HG02884 (cell line): ENCODE measurements around the gene TNIK.

Source experiments
- ATAC-seq: cut with Tn5 transposase; IDR thresholded peaks from one replicate; pipeline ENCODE4 v1.9.1; 2021; ENCODE audit warnings: mild to moderate bottlenecking, moderate library complexity; ENCODE audit not compliant: unreplicated experiment

TNIK gene

DNA sequence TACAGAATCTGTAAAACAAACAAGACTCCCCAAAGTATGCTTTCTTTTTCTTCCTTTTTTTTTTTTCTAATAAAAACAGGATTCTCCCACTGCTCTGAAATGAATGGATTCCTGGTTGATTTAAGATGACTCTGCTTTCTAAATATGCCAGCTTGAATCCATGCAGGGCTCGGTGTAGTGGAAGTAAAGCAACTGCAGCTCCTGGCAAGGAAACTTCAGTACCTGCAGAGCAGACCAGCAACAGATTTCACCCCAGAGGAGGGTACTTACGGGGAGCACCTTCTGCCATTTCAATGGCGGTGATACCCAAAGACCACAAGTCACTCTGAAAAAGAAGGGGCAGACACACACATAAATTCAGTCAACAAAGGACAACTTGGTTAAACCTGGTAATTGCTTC, 283.1 kb downstream of the TNIK start:
- ATAC-seq, result no peak

- no peak for ATAC-seq
Observed at GRCh38 chr3:171176244-171176933, 283.8 kb downstream of the TNIK start.

DNA sequence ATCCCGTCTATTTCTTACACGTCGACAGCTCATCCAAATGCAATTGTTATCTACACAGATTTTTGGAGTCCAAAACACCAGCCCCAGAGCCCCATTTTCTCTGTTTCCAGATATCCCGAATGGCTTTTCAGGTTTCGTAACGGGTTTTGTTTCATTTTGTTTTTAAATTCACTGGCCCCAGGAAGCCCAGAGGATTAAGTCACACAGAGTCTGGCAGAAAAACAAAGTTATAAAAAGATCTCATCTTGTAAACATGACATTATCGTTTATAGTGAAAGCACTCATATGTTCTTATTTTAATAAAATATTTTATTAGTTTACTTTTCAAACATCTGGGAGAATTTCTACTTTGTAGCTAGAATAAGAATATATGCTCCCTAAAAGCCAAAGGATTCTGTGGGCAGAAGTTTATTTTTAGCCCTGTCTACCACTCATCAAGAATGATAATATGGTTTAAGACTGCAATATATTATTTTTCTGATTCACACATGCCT, 284.4 kb downstream of the TNIK start:
- ATAC-seq, result no peak

GRCh38 chr3:171173736-171174135, 286.5 kb downstream of the TNIK start:
- ATAC-seq, result no peak

GRCh38 chr3:171172070-171172469, 288.1 kb downstream of the TNIK start:
- no peak for ATAC-seq

DNA sequence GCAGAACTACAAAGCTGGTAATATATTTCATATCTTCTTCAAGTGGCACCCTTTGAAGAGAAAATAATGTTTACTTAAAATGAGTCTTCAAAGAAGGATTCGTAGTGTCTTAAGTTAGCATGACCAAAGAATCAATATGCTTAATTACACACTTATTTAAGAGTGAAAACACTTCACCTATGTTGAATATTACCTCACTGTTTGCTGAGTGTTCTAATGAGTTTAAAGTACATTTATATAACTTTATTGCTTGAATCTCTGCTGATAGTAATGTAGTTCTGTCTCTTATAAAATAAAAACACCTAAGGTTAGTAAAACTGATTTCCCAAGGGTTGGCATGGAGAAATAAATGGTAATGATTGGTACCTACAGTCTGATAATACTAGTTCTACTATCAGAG, 290.3 kb downstream of the TNIK start:
- no peak for ATAC-seq

DNA sequence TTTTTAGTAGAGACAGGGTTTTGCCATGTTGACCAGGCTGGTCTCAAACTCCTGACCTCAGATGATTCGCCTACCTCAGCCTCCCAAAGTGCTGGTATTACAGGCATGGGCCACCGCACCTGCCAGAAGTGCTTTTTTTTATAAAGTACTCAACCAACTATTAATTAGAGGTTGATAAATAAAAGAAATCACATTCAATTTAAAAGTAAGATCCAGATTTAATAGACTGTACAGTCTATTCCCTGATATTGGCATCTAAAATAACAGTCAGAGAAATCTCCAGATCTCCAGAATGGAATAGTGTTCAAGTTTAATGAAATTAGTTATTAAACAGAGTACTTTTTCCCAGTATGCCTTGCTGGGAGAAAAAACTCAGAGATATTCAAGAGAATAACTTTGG, 290.8 kb downstream of the TNIK start:
- ATAC-seq, result no peak

DNA sequence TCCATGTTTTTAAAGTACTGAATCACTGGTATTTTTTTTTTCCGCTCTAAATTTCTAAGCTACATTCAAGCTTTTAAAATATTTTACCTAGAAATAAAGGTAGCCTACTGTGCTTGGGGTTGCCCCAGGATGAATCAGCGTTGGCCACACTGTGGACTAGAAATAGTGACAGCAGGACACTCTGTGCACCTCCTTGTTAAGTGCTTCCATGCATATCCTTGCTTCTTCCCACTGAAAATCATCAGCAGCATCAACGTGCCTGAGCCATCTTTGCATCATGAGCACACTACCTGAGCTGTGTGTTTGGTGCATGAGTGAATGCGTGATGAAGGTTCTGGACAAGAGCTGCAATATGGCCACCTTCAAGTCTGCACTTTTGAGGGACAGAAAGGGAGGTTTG, 291.7 kb downstream of the TNIK start:
- no peak for ATAC-seq

DNA sequence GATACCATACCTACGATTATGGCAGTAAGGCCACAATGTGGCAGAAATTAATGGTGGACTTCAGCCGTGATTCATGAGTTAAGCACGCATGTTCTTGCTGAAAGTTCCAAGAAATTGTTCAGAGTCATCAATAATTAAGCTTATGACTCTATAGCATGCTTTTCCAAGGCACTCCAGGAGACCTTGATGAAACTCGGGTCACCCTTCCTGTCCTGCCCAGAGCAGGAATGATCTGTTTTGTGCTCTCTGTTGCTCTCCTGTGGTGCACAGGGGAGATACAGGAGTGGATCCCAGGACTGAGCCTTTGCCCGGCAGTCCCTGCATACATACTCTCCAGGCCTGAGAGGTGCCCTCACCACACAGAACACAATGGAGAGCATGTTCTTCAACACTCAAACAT, 292.1 kb downstream of the TNIK start:
- ATAC-seq, result no peak

DNA sequence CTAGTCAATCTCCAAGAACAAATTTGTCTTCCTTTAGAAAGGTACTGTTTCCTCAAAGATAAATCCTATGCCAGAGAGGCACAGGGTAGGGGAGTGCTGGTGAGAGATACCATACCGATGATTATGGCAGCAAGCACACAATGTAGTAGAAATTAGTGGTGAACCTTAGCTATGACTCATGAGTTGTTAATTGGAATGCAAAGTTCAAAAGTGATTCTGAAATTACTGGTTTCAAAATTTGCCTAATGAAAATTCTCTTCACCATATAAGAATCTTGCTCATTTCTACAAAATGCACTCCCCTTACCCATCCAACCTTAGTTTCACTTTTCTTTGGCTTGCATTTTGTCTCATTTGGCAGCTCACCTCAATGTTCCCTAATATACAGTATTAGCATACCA, 294.2 kb downstream of the TNIK start:
- no peak for ATAC-seq

GRCh38 chr3:171165499-171165921, 294.7 kb downstream of the TNIK start:
- no peak for ATAC-seq

DNA sequence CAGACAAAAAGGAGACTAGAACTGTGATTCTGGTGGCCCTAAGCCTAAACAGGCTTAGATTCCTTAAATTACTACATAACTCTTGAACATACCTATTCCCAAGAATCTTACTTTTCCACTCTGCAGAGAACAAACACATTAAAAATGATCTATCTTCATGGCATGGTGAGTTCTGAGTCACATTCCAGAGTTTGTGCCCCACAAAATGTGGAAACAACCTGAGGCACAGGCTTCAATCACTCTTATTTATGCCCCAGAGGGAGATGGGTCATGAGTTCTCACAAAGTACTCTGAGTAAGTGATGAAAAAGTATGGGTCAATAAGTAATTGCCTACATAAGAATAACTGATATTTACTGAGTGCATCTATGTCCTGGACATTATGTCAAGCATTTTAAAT, 296.1 kb downstream of the TNIK start:
- ATAC-seq, result no peak

DNA sequence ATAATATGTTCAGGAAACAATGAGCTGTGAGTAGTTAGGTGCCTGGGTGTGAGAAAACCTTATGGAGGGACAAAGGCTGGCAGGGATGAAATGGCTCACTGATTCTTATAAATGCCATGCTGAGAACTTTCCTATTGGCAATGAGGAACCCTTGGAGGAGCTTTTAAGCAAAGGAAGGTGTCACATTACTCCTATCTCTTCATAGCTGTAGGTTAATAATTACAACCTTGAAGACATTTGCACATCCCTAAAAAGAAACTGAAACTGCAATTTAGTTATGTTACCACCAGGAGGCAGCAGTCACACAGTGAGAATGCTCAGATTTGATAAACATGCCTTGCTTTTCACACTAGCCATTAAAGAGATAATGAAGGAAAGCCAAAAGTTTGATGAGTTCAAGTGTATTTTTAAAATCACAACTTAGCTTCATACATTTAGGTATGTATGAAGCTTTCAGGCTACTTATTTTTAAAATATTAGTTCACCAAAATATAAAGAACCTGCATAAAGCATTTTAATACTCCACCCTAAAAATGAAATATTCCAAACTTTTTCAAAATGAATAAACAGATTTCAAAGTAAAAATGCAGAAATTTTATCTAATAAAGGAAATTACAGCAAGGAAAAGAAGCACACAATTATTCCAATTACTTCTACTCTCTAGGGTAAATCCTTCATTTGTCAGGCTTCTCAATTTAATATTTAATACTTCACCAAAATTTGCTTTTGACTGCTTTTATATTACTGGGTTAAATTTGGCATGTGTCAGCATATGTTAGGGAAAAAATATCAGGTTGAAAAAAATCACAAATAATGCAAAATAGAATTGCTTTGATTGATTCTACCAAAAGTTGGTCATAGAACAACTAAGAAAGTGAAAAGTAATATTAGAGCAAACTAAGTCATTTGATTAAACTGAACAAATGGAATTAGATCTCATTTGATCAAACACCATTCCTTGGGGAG, 296.8 kb downstream of the TNIK start:
- no peak for ATAC-seq

GRCh38 chr3:171160325-171160724, 299.9 kb downstream of the TNIK start:
- no peak for ATAC-seq

DNA sequence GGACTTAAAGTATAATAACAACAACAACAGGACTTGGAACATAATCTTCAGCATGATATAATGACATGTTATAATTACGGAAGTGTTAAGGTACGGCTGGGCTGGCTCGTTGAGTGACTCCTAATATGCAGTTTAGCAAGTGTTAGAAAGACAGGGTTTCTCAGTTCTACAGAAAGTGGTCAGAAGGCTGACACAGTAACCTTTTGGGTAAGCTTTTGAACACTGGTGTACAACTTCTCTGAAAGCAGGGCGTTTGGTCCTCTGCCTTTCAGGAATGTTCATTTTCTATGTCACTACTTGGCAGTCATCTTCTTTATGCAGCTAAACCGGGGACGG, 300.4 kb downstream of the TNIK start:
- ATAC-seq, result no peak

DNA sequence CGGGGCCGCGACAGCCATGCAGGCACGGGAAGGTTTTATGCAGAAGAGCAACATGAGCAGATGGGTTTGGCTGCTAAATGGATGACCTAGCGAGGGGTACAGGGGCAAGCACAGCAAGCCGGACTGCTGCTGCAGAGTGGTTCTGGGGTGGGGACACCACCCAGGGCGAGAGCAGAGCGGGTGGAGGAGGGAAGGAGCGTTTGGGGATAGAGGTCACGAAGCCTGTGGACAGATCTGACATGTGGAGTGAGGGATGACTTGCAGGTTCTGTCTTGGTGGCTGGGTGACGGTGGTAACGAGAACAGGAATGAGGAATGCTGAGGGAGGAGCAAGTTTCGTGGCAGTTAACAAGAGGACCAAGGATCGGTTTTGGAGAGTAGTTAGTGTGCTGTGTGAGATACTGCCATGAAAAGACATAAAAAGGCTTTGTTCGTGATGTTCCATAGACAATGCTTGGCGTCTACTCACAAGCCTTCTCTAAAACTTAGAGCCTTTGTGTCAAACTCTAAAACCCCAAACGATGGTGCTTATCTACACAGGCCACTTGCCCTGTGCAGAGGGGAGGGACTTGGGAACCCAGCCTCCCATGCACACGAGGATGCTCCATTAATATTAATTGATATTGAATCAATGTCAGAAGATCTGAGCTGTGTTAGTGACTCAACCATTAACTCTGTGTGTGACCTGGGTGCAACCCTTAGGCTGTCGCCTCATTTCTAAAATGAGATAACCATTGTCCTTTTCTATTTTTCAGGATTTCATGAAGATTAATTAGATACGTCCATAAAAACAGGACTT, 301.0 kb downstream of the TNIK start:
- no peak for ATAC-seq

DNA sequence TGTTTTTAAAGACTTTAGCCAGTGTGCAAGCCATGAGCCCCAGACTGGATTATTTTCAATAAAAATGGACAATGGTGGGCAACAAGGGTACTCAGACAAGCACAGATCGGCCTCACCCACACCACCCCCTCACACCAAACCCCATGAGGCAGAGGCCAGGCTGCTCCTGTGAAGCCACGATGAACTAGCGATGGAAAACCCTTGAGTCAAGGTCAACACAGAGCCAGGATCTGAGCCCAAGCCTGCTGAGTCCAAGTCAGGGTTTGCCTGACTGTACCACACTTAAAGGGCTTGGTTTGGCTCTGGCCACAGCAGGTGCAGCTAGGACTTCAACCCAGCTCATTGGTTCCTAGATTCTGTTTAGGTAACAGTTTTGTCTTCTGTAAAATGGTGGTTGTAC, 302.2 kb downstream of the TNIK start:
- ATAC-seq, result no peak

- ATAC-seq, result no peak
Observed at GRCh38 chr3:171157286-171157685, 302.9 kb downstream of the TNIK start.

- no peak for ATAC-seq
Observed at GRCh38 chr3:171156401-171157010, 303.7 kb downstream of the TNIK start.

- ATAC-seq, result no peak
Observed at GRCh38 chr3:171155122-171155700, 305.0 kb downstream of the TNIK start.

DNA sequence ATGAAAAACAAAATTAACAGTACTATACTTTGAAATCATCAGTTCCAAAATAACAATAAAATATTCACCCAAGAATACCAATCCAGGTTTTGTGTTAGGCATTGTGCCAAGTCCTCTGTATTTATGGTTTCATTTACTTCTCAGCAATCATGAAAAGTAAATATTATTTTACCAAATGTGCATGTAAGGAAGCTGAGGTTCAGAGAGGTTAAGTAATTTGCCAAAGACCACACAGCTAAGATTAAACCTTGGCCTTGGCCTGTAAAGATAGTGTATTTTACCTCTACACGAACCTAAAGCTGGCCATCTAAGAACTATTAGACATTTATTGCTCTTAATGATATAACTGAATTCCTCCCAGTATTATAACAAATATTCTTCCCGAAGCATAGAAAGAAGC, 309.3 kb downstream of the TNIK start:
- no peak for ATAC-seq
